H9 (cell line): ENCODE measurements around the gene SYNPO. TPM values are rescaled to one million over a fixed set of nuclear protein-coding genes. Genes with fewer than 3 reads are reported as not detected.

Source experiments
- DNase-seq: peaks from one replicate; pipeline ENCODE4 v3.0.0-alpha.2; 2017
- H2AFZ ChIP-seq: one replicate; pipeline ENCODE4 v1.6.1; 2013; ENCODE audit warnings: mild to moderate bottlenecking, low read length, control low read depth, moderate library complexity
- H2AK5ac ChIP-seq: 2 replicates; pipeline ENCODE4 v1.6.1; 2013; ENCODE audit warnings: low read length, control low read depth, mixed read lengths; ENCODE audit not compliant: insufficient read length
- H2BK120ac ChIP-seq: one replicate; pipeline ENCODE4 v1.6.1; 2013; ENCODE audit warnings: low read depth, mild to moderate bottlenecking, low read length, control low read depth, inconsistent platforms; ENCODE audit not compliant: poor library complexity, severe bottlenecking
- H2BK12ac ChIP-seq: 2 replicates; pipeline ENCODE4 v1.6.1; 2013; ENCODE audit warnings: low read length, control low read depth, mixed read lengths, low read depth; ENCODE audit not compliant: insufficient read length
- H2BK15ac ChIP-seq: 2 replicates; pipeline ENCODE4 v1.6.1; 2013; ENCODE audit warnings: low read depth, low read length, control low read depth
- H2BK20ac ChIP-seq: one replicate; pipeline ENCODE4 v1.6.1; 2013; ENCODE audit warnings: low read depth, mild to moderate bottlenecking, low read length, control low read depth, inconsistent platforms; ENCODE audit not compliant: poor library complexity, severe bottlenecking
- H2BK5ac ChIP-seq: 2 replicates; pipeline ENCODE4 v1.6.1; 2013; ENCODE audit warnings: low read length, control low read depth, mixed read lengths; ENCODE audit not compliant: insufficient read length
- H3K14ac ChIP-seq: 2 replicates; pipeline ENCODE4 v1.6.1; 2013; ENCODE audit warnings: low read length, control low read depth; ENCODE audit not compliant: insufficient read depth
- H3K18ac ChIP-seq: 2 replicates; pipeline ENCODE4 v1.6.1; 2013; ENCODE audit warnings: low read depth, mild to moderate bottlenecking, mixed read lengths, low read length, control low read depth; ENCODE audit not compliant: insufficient read length
- H3K23ac ChIP-seq: 2 replicates; pipeline ENCODE4 v1.6.1; 2013; ENCODE audit warnings: low read length, control low read depth, mixed read lengths, low read depth; ENCODE audit not compliant: insufficient read length
- H3K23me2 ChIP-seq: 2 replicates; pipeline ENCODE4 v1.6.1; 2013; ENCODE audit warnings: low read depth, mild to moderate bottlenecking, mixed read lengths, low read length, control low read depth; ENCODE audit not compliant: insufficient read length, poor library complexity, severe bottlenecking
- H3K27ac ChIP-seq: 2 replicates; pipeline ENCODE4 v1.5.1; 2013; ENCODE audit warnings: low read length, control low read depth, mixed read lengths, low read depth; ENCODE audit not compliant: insufficient read length
- H3K27me3 ChIP-seq: 2 replicates; pipeline ENCODE4 v1.6.1; 2013; ENCODE audit warnings: low read length, control low read depth, inconsistent platforms; ENCODE audit not compliant: insufficient read depth
- H3K4ac ChIP-seq: 2 replicates; pipeline ENCODE4 v1.6.1; 2013; ENCODE audit warnings: low read depth, mild to moderate bottlenecking, control low read depth, inconsistent platforms, low read length, moderate library complexity
- H3K4me1 ChIP-seq: 2 replicates; pipeline ENCODE4 v1.6.1; 2013; ENCODE audit warnings: low read length, control low read depth, inconsistent platforms; ENCODE audit not compliant: insufficient read depth
- H3K4me2 ChIP-seq: 2 replicates; pipeline ENCODE4 v1.6.1; 2013; ENCODE audit warnings: low read length, control low read depth, mixed read lengths; ENCODE audit not compliant: insufficient read length, insufficient read depth
- H3K56ac ChIP-seq: 2 replicates; pipeline ENCODE4 v1.6.1; 2013; ENCODE audit warnings: low read depth, mild to moderate bottlenecking, mixed read lengths, low read length, control low read depth; ENCODE audit not compliant: insufficient read length
- H3K79me1 ChIP-seq: 2 replicates; pipeline ENCODE4 v1.6.1; 2013; ENCODE audit warnings: low read depth, mild to moderate bottlenecking, moderate library complexity, low read length, control low read depth, inconsistent platforms; ENCODE audit not compliant: insufficient read depth, poor library complexity, severe bottlenecking
- H3K79me2 ChIP-seq: 2 replicates; pipeline ENCODE4 v1.6.1; 2013; ENCODE audit warnings: low read length, control low read depth, inconsistent platforms; ENCODE audit not compliant: insufficient read depth
- H3K9ac ChIP-seq: 2 replicates; pipeline ENCODE4 v1.6.1; 2013; ENCODE audit warnings: low read length, control low read depth, mixed read lengths; ENCODE audit not compliant: insufficient read length; ENCODE audit errors: extremely low read depth
- H3K9me3 ChIP-seq: one replicate; pipeline ENCODE4 v1.6.1; 2013; ENCODE audit warnings: low read depth, low read length, inconsistent platforms; ENCODE audit not compliant: control insufficient read depth
- H3T11ph ChIP-seq: one replicate; pipeline ENCODE4 v1.6.1; 2013; ENCODE audit warnings: mild to moderate bottlenecking, low read length, control low read depth, inconsistent platforms
- H4K20me1 ChIP-seq: one replicate; pipeline ENCODE4 v1.6.1; 2013; ENCODE audit not compliant: control insufficient read depth, insufficient read length, insufficient read depth
- H4K5ac ChIP-seq: 2 replicates; pipeline ENCODE4 v1.6.1; 2013; ENCODE audit warnings: low read depth, mild to moderate bottlenecking, mixed read lengths, low read length, control low read depth; ENCODE audit not compliant: insufficient read length
- H4K8ac ChIP-seq: replicated peaks from 2 replicates; pipeline ENCODE4 v1.6.1; 2013; ENCODE audit warnings: low read length, control low read depth, mixed read lengths, low read depth; ENCODE audit not compliant: insufficient read length
- H4K91ac ChIP-seq: 2 replicates; pipeline ENCODE4 v1.6.1; 2013; ENCODE audit warnings: low read depth, mild to moderate bottlenecking, moderate library complexity, mixed read lengths, low read length, control low read depth; ENCODE audit not compliant: insufficient read length
- H3K27ac Mint-ChIP-seq, 3 experiments: 2 replicates in 2 of 3; 3 replicates in 1 of 3; pipeline ENCODE4 v1.8.0; 2020 to 2021; ENCODE audit warnings: mixed read lengths in 3 of 3, mild to moderate bottlenecking in 1 of 3, moderate library complexity in 1 of 3
- H3K27me3 Mint-ChIP-seq: 2 replicates; pipeline ENCODE4 v1.8.0; 2021; ENCODE audit warnings: low read depth, mild to moderate bottlenecking, moderate library complexity, mixed read lengths
- H3K36me3 Mint-ChIP-seq, 3 experiments: 2 replicates in 2 of 3; 3 replicates in 1 of 3; pipeline ENCODE4 v1.8.0; 2020 to 2021; ENCODE audit warnings: low read depth in 3 of 3, mixed read lengths in 3 of 3; ENCODE audit not compliant: insufficient read depth in 1 of 3
- H3K4me1 Mint-ChIP-seq, 2 experiments: 2 replicates each; pipeline ENCODE4 v1.8.0; 2020; ENCODE audit warnings: mixed read lengths in 2 of 2
- H3K4me3 Mint-ChIP-seq, 2 experiments: 2 replicates in 1 of 2; 3 replicates in 1 of 2; pipeline ENCODE4 v1.8.0; 2020 to 2021; ENCODE audit warnings: mild to moderate bottlenecking in 2 of 2, mixed read lengths in 2 of 2, moderate library complexity in 1 of 2
- H3K9me3 Mint-ChIP-seq, 2 experiments: 2 replicates in 1 of 2; 3 replicates in 1 of 2; pipeline ENCODE4 v1.8.0; 2020; ENCODE audit warnings: mild to moderate bottlenecking in 2 of 2, mixed read lengths in 2 of 2, moderate library complexity in 1 of 2
- CTCF ChIP-seq: fragments of 200-600 bp; sonication (generic); conservative IDR thresholded peaks from 3 replicates; pipeline ENCODE4 v1.8.0; 2021; ENCODE audit warnings: antibody characterized with exemption, mild to moderate bottlenecking
- WGBS: extraction: QIAGEN DNeasy Blood & Tissue Kit; methylation state at CpG from one replicate; pipeline ENCODE4 v1.1.7; 2013; ENCODE audit warnings: missing lambda C conversion rate, low lambda C conversion rate, mixed read lengths; ENCODE audit not compliant: insufficient read length; ENCODE audit errors: extremely low coverage; 5-methylcytosine and 5-hydroxymethylcytosine counted together
- total RNA-seq: library from RNA; stranded (reverse); gene quantifications from 2 replicates; pipeline ENCODE4 v1.2.1, GENCODE V29; 2021

Gene SYNPO
- total RNA-seq, 1 experiment from 2014 or later = 1.7 TPM

GRCh38 chr5:150623878-150624216, 16.6 kb upstream of the SYNPO start:
- Mint-ChIP-seq H3K9me3 (peaks cover 0 to 2% of the 10 kb centered on the region in 2 experiments; a peak in 2 of 5 replicates), H3K27ac (no peak overlapping the region), H3K4me1 (peaks cover 37 to 47% of the 10 kb centered on the region in 2 experiments), H3K27me3 (peaks cover 35% of the 10 kb centered on the region), H3K4me3 (peak overlapping the region; percentile 67 to 84), H3K36me3 (no peaks in the 10 kb centered on the region)
- Histone ChIP-seq H4K8ac (no peak overlapping the region), H2BK5ac (no peak overlapping the region), H3K27ac (no peak overlapping the region), H2BK20ac (no peak overlapping the region), H3K18ac (no peak overlapping the region), H4K91ac (no peak overlapping the region), H3T11ph (no peak overlapping the region), H3K27me3 (no peaks in the 10 kb centered on the region; the same call in 1 of the 2 replicates), H3K4me1 (no peaks in the 10 kb centered on the region), H2AK5ac (no peak overlapping the region), H3K4ac (no peak overlapping the region), H4K5ac (no peak overlapping the region), H3K23ac (no peak overlapping the region), H4K20me1 (no peaks in the 10 kb centered on the region), H2BK15ac (no peak overlapping the region), H3K9me3 (no peaks in the 10 kb centered on the region), H3K56ac (no peak overlapping the region), H3K79me2 (no peaks in the 10 kb centered on the region), H3K9ac (no peak overlapping the region), H3K79me1 (no peaks in the 10 kb centered on the region), H2BK12ac (no peak overlapping the region), H2BK120ac (no peak overlapping the region), H3K4me2 (peak overlapping the region; percentile 48), H3K23me2 (peaks cover 4% of the 10 kb centered on the region), H3K14ac (no peak overlapping the region), H2AFZ (no peak overlapping the region)
- TF ChIP-seq CTCF = no peak
- no peak for DNase-seq
- WGBS = no CpG with 5 or more reads among the region's 5 CpGs
